Endothelial cell of umbilical vein (primary cell): Measurements from ENCODE around the gene ARFRP1. TPM values are rescaled to one million over a fixed set of nuclear protein-coding genes. Genes with fewer than 3 reads are reported as not detected.

Experiments
- BruUV-seq: library from RNA; stranded (reverse); fragments of 400-500 nt; replicated peaks from 2 replicates; lab custom pipeline; 2021; lab: Mats Ljungman, UMichigan
- CTCF ChIA-PET: fragments of 300-600, 350-600 bp; sonication (Branson Sonifier 250); formaldehyde crosslinking; loops from one replicate; lab custom pipeline; 2021; ENCODE audit warnings: antibody characterized with exemption, inconsistent platforms; lab: Charles Lee
- POLR2A ChIA-PET: fragments of 300-600, 350-600 bp; sonication (Branson Sonifier 250); formaldehyde crosslinking; loops from one replicate; lab custom pipeline; 2021; ENCODE audit warnings: antibody characterized with exemption, inconsistent platforms; lab: Charles Lee
- DNase-seq: peaks from one replicate; pipeline ENCODE4 v3.0.0-alpha.2; 2011; ENCODE audit warnings: low read depth, low spot score
- FAIRE-seq: peaks from 2 replicates; lab custom pipeline; 2011; peaks lifted over from hg19 to GRCh38; lab: Jason Lieb, UNC
- H2AFZ ChIP-seq: 2 replicates; pipeline ENCODE4 v1.6.0; 2012; ENCODE audit warnings: low read depth, low read length, control low read depth, inconsistent platforms
- H3K27ac ChIP-seq: 2 replicates; pipeline ENCODE4 v1.5.1; 2011; ENCODE audit warnings: low read depth, mild to moderate bottlenecking, control low read depth, low read length, moderate library complexity; ENCODE audit not compliant: insufficient read depth
- H3K27me3 ChIP-seq, 2 experiments: 2 replicates each; pipeline versions ENCODE4 v1.6.0 to v1.6.1; 2011; ENCODE audit warnings: low read length in 2 of 2, mixed read lengths in 1 of 2; ENCODE audit not compliant: control insufficient read depth in 2 of 2, insufficient read depth in 2 of 2
- H3K36me3 ChIP-seq, 2 experiments: 2 replicates in 1 of 2; 3 replicates in 1 of 2; pipeline ENCODE4 v1.5.1; 2011; ENCODE audit warnings: low read length in 2 of 2, mild to moderate bottlenecking in 1 of 2, moderate library complexity in 1 of 2; ENCODE audit not compliant: control insufficient read depth in 2 of 2, insufficient read depth in 2 of 2; ENCODE audit errors: extremely low read depth in 1 of 2
- H3K4me1 ChIP-seq: 3 replicates; pipeline ENCODE4 v1.5.1; 2011; ENCODE audit warnings: mild to moderate bottlenecking, low read length; ENCODE audit not compliant: control insufficient read depth, insufficient read depth; ENCODE audit errors: extremely low read depth
- H3K4me2 ChIP-seq: 2 replicates; pipeline ENCODE4 v1.6.1; 2011; ENCODE audit warnings: low read length, control low read depth, mixed read lengths; ENCODE audit not compliant: insufficient read depth
- H3K4me3 ChIP-seq, 3 experiments: fragments of 200-600 bp in 1 of 3; sonication (generic), shearing (Covaris generic) in 1 of 3; replicated peaks in 1 of 3; 2 replicates each; pipeline ENCODE4 v1.5.1; 2011 to 2016; ENCODE audit warnings: control low read depth in 3 of 3, low read length in 3 of 3, mild to moderate bottlenecking in 2 of 3, inconsistent platforms in 1 of 3, low read depth in 1 of 3, moderate library complexity in 1 of 3; ENCODE audit not compliant: insufficient read depth in 1 of 3
- H3K79me2 ChIP-seq: 2 replicates; pipeline ENCODE4 v1.6.0; 2012; ENCODE audit warnings: low read length, inconsistent platforms; ENCODE audit not compliant: control insufficient read depth, insufficient read depth
- H3K9ac ChIP-seq: replicated peaks from 2 replicates; pipeline ENCODE3; 2011; ENCODE audit warnings: low read length, control low read depth; ENCODE audit not compliant: insufficient read depth; ENCODE audit errors: extremely low read depth
- H3K9me1 ChIP-seq: replicated peaks from 3 replicates; pipeline ENCODE4 v1.6.0; 2011; ENCODE audit warnings: mild to moderate bottlenecking, low read length; ENCODE audit not compliant: control insufficient read depth, insufficient read depth; ENCODE audit errors: extremely low read depth
- H3K9me3 ChIP-seq: replicated peaks from 2 replicates; pipeline ENCODE4 v1.5.1; 2012; ENCODE audit warnings: low read length, inconsistent platforms; ENCODE audit not compliant: control insufficient read depth, insufficient read depth
- H4K20me1 ChIP-seq: replicated peaks from 2 replicates; pipeline ENCODE3; 2011; ENCODE audit warnings: mild to moderate bottlenecking, low read length; ENCODE audit not compliant: control insufficient read depth, insufficient read depth; ENCODE audit errors: extremely low read depth
- FOS ChIP-seq: IDR thresholded peaks from 2 replicates; pipeline ENCODE4 v1.6.1; 2011; ENCODE audit warnings: mild to moderate bottlenecking, low read length, moderate library complexity, borderline replicate concordance; ENCODE audit not compliant: insufficient read depth
- GATA2 ChIP-seq: IDR thresholded peaks from 2 replicates; pipeline ENCODE4 v1.7.0; 2011; ENCODE audit warnings: low read depth, mild to moderate bottlenecking, moderate library complexity, mixed read lengths, low read length; ENCODE audit not compliant: insufficient read length, insufficient read depth
- JUN ChIP-seq: IDR thresholded peaks from 2 replicates; pipeline ENCODE4 v1.6.1; 2011; ENCODE audit warnings: borderline replicate concordance, low read depth; ENCODE audit not compliant: insufficient read length, insufficient read depth
- MYC ChIP-seq: IDR thresholded peaks from one replicate; pipeline ENCODE4 v1.6.1; 2011; ENCODE audit warnings: mild to moderate bottlenecking, low read depth, low read length
- POLR2A ChIP-seq: IDR thresholded peaks from 2 replicates; pipeline ENCODE4 v1.6.1; 2012; ENCODE audit warnings: low read depth, mild to moderate bottlenecking, control low read depth, low read length
- POLR2AphosphoS5 ChIP-seq: IDR thresholded peaks from 2 replicates; pipeline ENCODE4 v1.6.1; 2012; ENCODE audit warnings: low read depth, mild to moderate bottlenecking, control low read depth, low read length, moderate library complexity; ENCODE audit not compliant: insufficient read depth
- dilution Hi-C: fragments of 300-500 bp; cut with MboI; formaldehyde crosslinking; loops from one replicate; pipeline ENCODE4 v1.15.0; 2019; ENCODE audit warnings: low sequenced_read_pairs; ENCODE audit not compliant: extremely low pct_ligation_motif_present
- intact Hi-C: fragments of 100-400 bp; cut with micrococcal nuclease; formaldehyde crosslinking; loops from one replicate; pipeline ENCODE4 v1.10.0; 2022
- polyA plus RNA-seq, 4 experiments: library from polyadenylated mRNA; depleted of rRNA in 3 of 4; stranded (reverse) in 3 of 4; unstranded in 1 of 4; fragments of >200 nt; gene quantifications; 2 replicates each; pipeline versions ENCODE4 v1.2.1 to v1.2.3, GENCODE V29; 2011 to 2012; ENCODE audit warnings: missing spikeins in 1 of 4
- total RNA-seq: library from RNA; stranded (reverse); gene quantifications from 2 replicates; pipeline ENCODE4 v1.2.3, GENCODE V29; 2021
- TF ChIP-seq, protein P1 (sequence below): IDR thresholded peaks from 2 replicates; pipeline ENCODE4 v1.6.1; 2011; ENCODE audit not compliant: insufficient read depth, insufficient read length
- TF ChIP-seq, protein P2 (sequence below), 2 donors: IDR thresholded peaks; 1 replicate in 1 of 2; 2 replicates in 1 of 2; pipeline ENCODE4 v1.5.1; 2011; ENCODE audit warnings: low read length in 2 of 2, mild to moderate bottlenecking in 2 of 2, moderate library complexity in 2 of 2, control low read depth in 1 of 2, inconsistent platforms in 1 of 2, low read depth in 1 of 2; ENCODE audit not compliant: insufficient read depth in 1 of 2; ENCODE audit errors: extremely low read depth in 1 of 2

The ARFRP1 gene
- total and polyA plus RNA-seq, 2 donors (not counting 3 experiments of a cell fraction or from before 2014, with no cell fraction given): 48.7 to 51.6 TPM

DNA sequence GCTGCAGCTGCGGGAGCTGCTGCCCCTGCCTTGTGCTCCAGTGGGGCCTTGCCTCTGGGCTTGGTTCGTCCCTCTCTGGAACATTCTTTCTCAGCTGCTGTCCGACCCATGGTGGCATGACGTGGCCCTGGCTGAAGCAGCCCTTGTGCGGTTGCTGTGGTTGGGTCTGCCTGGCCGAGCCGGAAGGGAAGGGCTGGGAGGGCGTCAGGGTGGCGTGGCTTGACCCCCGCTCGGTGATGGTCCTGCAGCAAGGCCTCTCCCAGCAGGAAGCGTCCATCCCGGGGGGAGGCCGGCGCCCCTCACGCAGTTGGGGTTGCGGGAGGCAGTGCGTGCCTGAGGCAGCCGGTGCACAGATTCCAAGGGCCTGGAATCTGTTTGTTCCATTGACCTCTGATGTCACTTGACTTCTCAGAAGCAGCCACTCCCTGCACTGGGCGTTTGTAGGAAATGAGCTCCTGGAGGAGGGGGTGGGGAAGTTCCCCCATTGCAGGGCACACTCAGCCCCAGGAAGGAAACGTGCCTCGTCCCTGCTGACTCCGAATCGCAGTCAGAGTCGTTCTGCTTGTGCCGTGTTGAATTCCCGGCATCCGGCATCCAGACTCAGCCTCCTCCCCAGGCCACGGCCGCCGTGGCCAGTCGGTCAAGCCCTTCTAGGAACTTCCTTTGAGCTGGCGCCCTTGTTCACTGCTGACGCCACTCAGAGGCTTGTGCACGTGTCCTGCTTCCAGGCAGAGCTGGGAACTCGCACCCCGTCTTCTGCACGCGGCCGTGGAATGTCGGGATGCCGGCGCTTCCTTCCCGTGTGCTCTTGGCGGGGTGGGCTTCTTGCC is 21.1 kb downstream of the ARFRP1 start:
- FAIRE-seq: peak; percentile 98
- Histone ChIP-seq H3K27ac (peak overlapping the region; percentile 79), H3K4me3 (no peak overlapping the region), H3K4me1 (peaks cover 49% of the 10 kb centered on the region), H4K20me1 (no peaks in the 10 kb centered on the region), H3K9me3 (no peaks in the 10 kb centered on the region), H3K79me2 (peaks cover 4% of the 10 kb centered on the region), H3K27me3 (no peaks in the 10 kb centered on the region), H3K36me3 (no peaks in the 10 kb centered on the region), H3K4me2 (no peak overlapping the region), H3K9ac (peak overlapping the region; percentile 10), H2AFZ (no peak overlapping the region), H3K9me1 (no peaks in the 10 kb centered on the region)
- dilution Hi-C loops: no loop called here
- intact Hi-C loops: loop anchor here (1.0 kb wide), 3 partner anchors 13 to 58 kb away; partner anchors contain the start of gene RTEL1
- CTCF ChIA-PET: interaction anchor here (1.1 to 3.2 kb wide), 7 partner anchors 10 to 149 kb away, joined by 3 to 13 read pairs (median 5); partner anchors contain the start of genes ARFRP1, PTK6, TNFRSF6B and ZGPAT
- DNase-seq: peak; percentile 92
- BruUV-seq: TSS peak; percentile 4
- POLR2A ChIA-PET: interaction anchor here (1.6 kb wide), 1 partner anchor 21 kb away, joined by 9 read pairs; the partner anchor contains the start of genes ARFRP1 and ZGPAT
- peak; percentile 94 for TF ChIP-seq POLR2AphosphoS5
- TF ChIP-seq GATA2: no peak
- TF ChIP-seq JUN: peak; percentile 16
- TF ChIP-seq, protein P1, sequence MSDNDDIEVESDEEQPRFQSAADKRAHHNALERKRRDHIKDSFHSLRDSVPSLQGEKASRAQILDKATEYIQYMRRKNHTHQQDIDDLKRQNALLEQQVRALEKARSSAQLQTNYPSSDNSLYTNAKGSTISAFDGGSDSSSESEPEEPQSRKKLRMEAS: peak; percentile 83
- TF ChIP-seq, protein P2, sequence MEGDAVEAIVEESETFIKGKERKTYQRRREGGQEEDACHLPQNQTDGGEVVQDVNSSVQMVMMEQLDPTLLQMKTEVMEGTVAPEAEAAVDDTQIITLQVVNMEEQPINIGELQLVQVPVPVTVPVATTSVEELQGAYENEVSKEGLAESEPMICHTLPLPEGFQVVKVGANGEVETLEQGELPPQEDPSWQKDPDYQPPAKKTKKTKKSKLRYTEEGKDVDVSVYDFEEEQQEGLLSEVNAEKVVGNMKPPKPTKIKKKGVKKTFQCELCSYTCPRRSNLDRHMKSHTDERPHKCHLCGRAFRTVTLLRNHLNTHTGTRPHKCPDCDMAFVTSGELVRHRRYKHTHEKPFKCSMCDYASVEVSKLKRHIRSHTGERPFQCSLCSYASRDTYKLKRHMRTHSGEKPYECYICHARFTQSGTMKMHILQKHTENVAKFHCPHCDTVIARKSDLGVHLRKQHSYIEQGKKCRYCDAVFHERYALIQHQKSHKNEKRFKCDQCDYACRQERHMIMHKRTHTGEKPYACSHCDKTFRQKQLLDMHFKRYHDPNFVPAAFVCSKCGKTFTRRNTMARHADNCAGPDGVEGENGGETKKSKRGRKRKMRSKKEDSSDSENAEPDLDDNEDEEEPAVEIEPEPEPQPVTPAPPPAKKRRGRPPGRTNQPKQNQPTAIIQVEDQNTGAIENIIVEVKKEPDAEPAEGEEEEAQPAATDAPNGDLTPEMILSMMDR (IDR thresholded peaks at IDR 0.05; ENCODE audit: extremely low read depth in 1 of 2, insufficient read depth in 1 of 2, low read depth in 1 of 2, low read length in 2 of 2): no peak
- TF ChIP-seq POLR2A: peak; percentile 55
- TF ChIP-seq FOS: peak; percentile 37
- peak; percentile 85 for TF ChIP-seq MYC
